Mammary epithelial cell (primary cell): Measurements from ENCODE around the gene S1PR2.

ENCODE experiments used
- EZH2 ChIP-seq: IDR thresholded peaks from 2 replicates; pipeline ENCODE4 v1.6.1; 2012; ENCODE audit warnings: low read length, inconsistent platforms, borderline replicate concordance
- TF ChIP-seq, protein P1 (sequence below), 2 donors: IDR thresholded peaks in 1 of 2; conservative IDR thresholded peaks in 1 of 2; 2 replicates each; pipeline ENCODE4 v1.5.1; 2011 to 2012; ENCODE audit warnings: inconsistent platforms in 2 of 2, low read length in 2 of 2, mild to moderate bottlenecking in 2 of 2, control low read depth in 1 of 2, low read depth in 1 of 2; ENCODE audit not compliant: insufficient read depth in 1 of 2; ENCODE audit errors: extremely low read depth in 1 of 2

DNA sequence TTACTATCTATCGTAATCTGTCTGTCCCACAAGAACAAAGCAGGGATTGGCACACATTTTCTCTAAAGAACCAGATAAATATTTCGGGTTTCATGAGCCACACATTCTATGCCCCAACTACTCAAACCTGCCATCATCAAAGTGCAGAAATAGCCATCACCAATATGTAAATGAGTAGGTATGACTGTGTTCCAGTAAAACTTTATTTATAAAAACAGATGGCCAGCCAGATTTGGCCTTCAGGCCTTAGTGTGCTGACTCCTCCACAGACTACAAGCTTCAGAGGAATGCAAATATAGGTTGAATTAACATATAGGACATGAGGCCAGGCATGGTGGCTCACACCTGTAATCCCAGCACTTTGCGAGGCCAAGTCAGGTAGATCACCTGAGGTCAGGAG lies 27.4 kb downstream of the S1PR2 start:
- TF ChIP-seq EZH2 = no peak
- TF ChIP-seq, protein P1, sequence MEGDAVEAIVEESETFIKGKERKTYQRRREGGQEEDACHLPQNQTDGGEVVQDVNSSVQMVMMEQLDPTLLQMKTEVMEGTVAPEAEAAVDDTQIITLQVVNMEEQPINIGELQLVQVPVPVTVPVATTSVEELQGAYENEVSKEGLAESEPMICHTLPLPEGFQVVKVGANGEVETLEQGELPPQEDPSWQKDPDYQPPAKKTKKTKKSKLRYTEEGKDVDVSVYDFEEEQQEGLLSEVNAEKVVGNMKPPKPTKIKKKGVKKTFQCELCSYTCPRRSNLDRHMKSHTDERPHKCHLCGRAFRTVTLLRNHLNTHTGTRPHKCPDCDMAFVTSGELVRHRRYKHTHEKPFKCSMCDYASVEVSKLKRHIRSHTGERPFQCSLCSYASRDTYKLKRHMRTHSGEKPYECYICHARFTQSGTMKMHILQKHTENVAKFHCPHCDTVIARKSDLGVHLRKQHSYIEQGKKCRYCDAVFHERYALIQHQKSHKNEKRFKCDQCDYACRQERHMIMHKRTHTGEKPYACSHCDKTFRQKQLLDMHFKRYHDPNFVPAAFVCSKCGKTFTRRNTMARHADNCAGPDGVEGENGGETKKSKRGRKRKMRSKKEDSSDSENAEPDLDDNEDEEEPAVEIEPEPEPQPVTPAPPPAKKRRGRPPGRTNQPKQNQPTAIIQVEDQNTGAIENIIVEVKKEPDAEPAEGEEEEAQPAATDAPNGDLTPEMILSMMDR (conservative IDR thresholded peaks at IDR 0.05 in 1 of 2, IDR thresholded peaks at IDR 0.05 in 1 of 2; ENCODE audit: extremely low read depth in 1 of 2, insufficient read depth in 1 of 2, low read depth in 1 of 2, low read length in 2 of 2) = no peak
